Fibroblast of the aortic adventitia (primary cell): ENCODE data around the gene ANKMY1. TPM values are rescaled to one million over a fixed set of nuclear protein-coding genes. Genes with fewer than 3 reads are reported as not detected.

Experiments used
- DNase-seq: peaks from one replicate; pipeline ENCODE4 v3.0.0-alpha.2; 2010; ENCODE audit warnings: low read depth
- H3K4me3 ChIP-seq: 2 replicates; pipeline ENCODE4 v1.5.1; 2011; ENCODE audit warnings: low read depth, mild to moderate bottlenecking, control low read depth, low read length, moderate library complexity
- CTCF ChIP-seq: IDR thresholded peaks from 2 replicates; pipeline ENCODE4 v1.5.1; 2011; ENCODE audit warnings: mild to moderate bottlenecking, low read length, control low read depth, inconsistent platforms; ENCODE audit not compliant: insufficient read depth
- total RNA-seq: library from RNA; depleted of rRNA; stranded (reverse); fragments of >200 nt; gene quantifications from 2 replicates; pipeline ENCODE4 v1.2.3, GENCODE V29; 2012; ENCODE audit warnings: low replicate concordance

Gene ANKMY1
- total RNA-seq, 1 donor, result 11.0 TPM

- no peak for TF ChIP-seq CTCF
- H3K4me3 ChIP-seq, result no peak overlapping the region
- no peak for DNase-seq
These were observed 76.8 kb downstream of the ANKMY1 start for GRCh38 chr2:240480834-240481623.

- H3K4me3 ChIP-seq, result no peak overlapping the region
- no peak for DNase-seq
- TF ChIP-seq CTCF, result no peak
These were observed 78.7 kb downstream of the ANKMY1 start for GRCh38 chr2:240479111-240479501.

GRCh38 chr2:240478346-240479110, 79.3 kb downstream of the ANKMY1 start:
- no peak for TF ChIP-seq CTCF
- no peak overlapping the region for H3K4me3 ChIP-seq
- DNase-seq, result no peak

DNA sequence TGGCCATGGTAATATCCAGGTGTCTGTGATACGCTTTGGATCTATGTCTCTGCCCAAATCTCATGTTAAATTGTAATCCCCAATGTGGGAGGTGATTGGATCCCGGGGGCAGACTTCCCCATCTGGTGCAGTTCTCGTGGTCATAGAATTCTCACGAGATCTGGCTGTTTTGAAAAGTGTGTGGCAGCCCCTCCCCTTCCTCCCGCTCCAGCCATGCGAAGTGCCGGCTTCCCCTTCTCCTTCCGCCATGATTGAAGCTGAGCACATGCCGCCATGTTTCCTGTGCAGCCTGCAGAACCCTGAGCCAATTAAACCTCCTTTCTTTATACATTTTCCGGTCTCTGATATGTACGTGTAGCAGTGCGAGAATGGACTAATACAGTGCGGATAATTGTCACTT, 79.9 kb downstream of the ANKMY1 start:
- H3K4me3 ChIP-seq, result no peak overlapping the region
- DNase-seq, result no peak
- TF ChIP-seq CTCF, result no peak

GRCh38 chr2:240473211-240473610, 84.6 kb downstream of the ANKMY1 start:
- no peak for TF ChIP-seq CTCF
- H3K4me3 ChIP-seq, result no peak overlapping the region
- no peak for DNase-seq

- no peak for DNase-seq
- TF ChIP-seq CTCF, result no peak
- no peak overlapping the region for H3K4me3 ChIP-seq
These were observed 85.6 kb downstream of the ANKMY1 start for GRCh38 chr2:240472078-240472790.
